ENCODE measurements around the gene METTL17.

METTL17 gene

GRCh38 chr14:21043387-21043973 lies 53.7 kb downstream of the METTL17 start:
- DNase-seq (ENCODE audit: low read depth in 2 of 2): no peak

DNA sequence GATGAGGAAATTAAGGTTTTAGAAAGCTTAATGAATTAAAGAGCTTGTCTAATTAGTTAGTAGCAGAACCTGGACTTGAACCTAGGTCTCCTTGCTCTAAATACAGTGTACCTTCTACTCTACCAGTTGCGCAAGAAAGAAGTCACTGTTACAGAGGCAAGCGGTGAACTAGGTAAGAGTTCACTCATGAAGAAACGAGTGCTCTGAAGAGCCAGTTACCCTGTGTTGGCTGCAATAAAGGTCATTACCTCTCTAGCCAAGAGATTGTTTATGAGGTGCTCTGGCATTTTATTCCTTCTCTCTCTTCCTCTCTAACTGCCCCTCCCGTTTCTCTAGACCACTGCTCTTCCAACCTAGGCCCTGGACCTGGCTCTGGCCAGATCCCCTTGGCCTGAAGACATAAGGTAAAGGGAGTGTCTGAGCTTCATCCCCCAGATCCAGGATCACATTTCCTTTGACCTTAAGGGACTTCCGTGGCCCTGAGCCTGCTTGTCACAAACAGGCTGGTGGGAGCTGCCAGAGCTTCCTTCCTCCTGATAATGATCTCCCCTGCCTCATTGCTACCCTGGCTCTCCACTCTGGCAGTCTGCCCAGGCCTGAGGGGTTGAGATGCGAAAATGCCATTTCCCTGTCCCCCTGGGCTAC lies 54.3 kb downstream of the METTL17 start:
- DNase-seq (ENCODE audit: low read depth in 2 of 2): no peak
